ENCODE measurements around the gene OR56A3. TPM values are rescaled to one million over a fixed set of nuclear protein-coding genes. Genes with fewer than 3 reads are reported as not detected.

The OR56A3 gene
- total RNA-seq, 3 donors from 2014 or later = not detected

GRCh38 chr11:5989203-5989602 is 47.2 kb downstream of the OR56A3 start:
- Histone ChIP-seq H3K36me3 (no peaks in the 10 kb centered on the region), H3K27me3 (peaks cover 0 to 4% of the 10 kb centered on the region in 2 donors), H3K27ac (no peak overlapping the region), H3K4me1 (no peaks in the 10 kb centered on the region), H3K9me3 (no peaks in the 10 kb centered on the region), H3K4me3 (no peak overlapping the region)
- intact Hi-C loops (cut with DNase I; ENCODE audit: low total_unique reads) = no loop called here
- no peak for DNase-seq (ENCODE audit: low spot score in 2 of 2)
- no peak for TF ChIP-seq POLR2AphosphoS5 (IDR thresholded peaks at IDR 0.05)
- no peak for TF ChIP-seq CTCF (IDR thresholded peaks at IDR 0.05)
- no peak for TF ChIP-seq POLR2A (IDR thresholded peaks at IDR 0.05)

- intact Hi-C loops (cut with DNase I; ENCODE audit: low total_unique reads) = no loop called here
- H3K36me3 ChIP-seq = no peaks in the 10 kb centered on the region
- DNase-seq (ENCODE audit: low spot score in 2 of 2) = no peak
Measured at GRCh38 chr11:5992150-5992549, 50.1 kb downstream of the OR56A3 start.

GRCh38 chr11:5992604-5993251 is 50.7 kb downstream of the OR56A3 start:
- H3K27ac ChIP-seq = no peak overlapping the region
- H3K9me3 ChIP-seq = no peaks in the 10 kb centered on the region
- peaks cover 0 to 4% of the 10 kb centered on the region in 2 donors for H3K27me3 ChIP-seq
- H3K4me3 ChIP-seq = no peak overlapping the region
- no peaks in the 10 kb centered on the region for H3K36me3 ChIP-seq
- no peak for TF ChIP-seq POLR2A (IDR thresholded peaks at IDR 0.05)
- TF ChIP-seq CTCF (IDR thresholded peaks at IDR 0.05) = peak in 1 of 3 donors; percentile 22
- intact Hi-C loops (cut with DNase I; ENCODE audit: low total_unique reads) = no loop called here
- no peak for DNase-seq (ENCODE audit: low spot score in 2 of 2)
- H3K4me1 ChIP-seq = no peaks in the 10 kb centered on the region

More at GRCh38 chr11:5992150-5992549, 50.1 kb downstream of the OR56A3 start:
- no peak overlapping the region for H3K27ac ChIP-seq
- peaks cover 0 to 4% of the 10 kb centered on the region in 2 donors for H3K27me3 ChIP-seq
- TF ChIP-seq POLR2A (IDR thresholded peaks at IDR 0.05) = no peak
- no peak for TF ChIP-seq CTCF (IDR thresholded peaks at IDR 0.05)
- no peak for TF ChIP-seq POLR2AphosphoS5 (IDR thresholded peaks at IDR 0.05)
- H3K4me3 ChIP-seq = no peak overlapping the region
- H3K4me1 ChIP-seq = no peaks in the 10 kb centered on the region
- no peaks in the 10 kb centered on the region for H3K9me3 ChIP-seq

- intact Hi-C loops (cut with DNase I; ENCODE audit: low total_unique reads) = no loop called here
- no peak for TF ChIP-seq POLR2AphosphoS5 (IDR thresholded peaks at IDR 0.05)
- no peak for TF ChIP-seq POLR2A (IDR thresholded peaks at IDR 0.05)
- no peak for TF ChIP-seq CTCF (IDR thresholded peaks at IDR 0.05)
- no peak overlapping the region for H3K27ac ChIP-seq
- no peak overlapping the region for H3K4me3 ChIP-seq
- H3K9me3 ChIP-seq = no peaks in the 10 kb centered on the region
- no peaks in the 10 kb centered on the region for H3K36me3 ChIP-seq
- H3K4me1 ChIP-seq = no peaks in the 10 kb centered on the region
- DNase-seq (ENCODE audit: low spot score in 2 of 2) = no peak
- H3K27me3 ChIP-seq = peaks cover 0 to under 1% of the 10 kb centered on the region in 2 donors
Measured at GRCh38 chr11:5994791-5995190, 52.7 kb downstream of the OR56A3 start.

Other genes with a start within 250 kb of the OR56A3 start
- gene OR56B1, start 205.8 kb upstream of the OR56A3 start, total RNA-seq = under 1 TPM in 1 of 3 donors, not detected in 2; 0.44 TPM
- gene OR52N4, start 188.0 kb upstream of the OR56A3 start, total RNA-seq = not detected
- gene OR52N5, start 158.9 kb upstream of the OR56A3 start, total RNA-seq = under 1 TPM in 1 of 3 donors, not detected in 2; 0.29 TPM
- gene OR52N1, start 151.0 kb upstream of the OR56A3 start, total RNA-seq = under 1 TPM in 2 of 3 donors, not detected in 1; under 0.01 to 0.73 TPM
- gene OR52N2, start 133.3 kb upstream of the OR56A3 start, total RNA-seq = not detected
- gene OR52E6, start 100.4 kb upstream of the OR56A3 start, total RNA-seq = not detected
- not detected for gene OR52E8, start 84.6 kb upstream of the OR56A3 start, total RNA-seq
- gene OR52E4, start 61.6 kb upstream of the OR56A3 start, total RNA-seq = not detected
- gene OR52E5, start 49.0 kb upstream of the OR56A3 start, total RNA-seq = not detected
- gene OR56A5, start 26.2 kb downstream of the OR56A3 start, total RNA-seq = not detected
- not detected for gene OR52L1, start 44.7 kb downstream of the OR56A3 start, total RNA-seq
- not detected for gene OR56A4, start 64.7 kb downstream of the OR56A3 start, total RNA-seq
- not detected for gene OR56A1, start 88.5 kb downstream of the OR56A3 start, total RNA-seq
- not detected for gene OR56B4, start 165.4 kb downstream of the OR56A3 start, total RNA-seq
- gene OR52B2, start 228.1 kb downstream of the OR56A3 start, total RNA-seq = under 1 TPM in 1 of 3 donors, not detected in 2; 0.33 TPM